ENCODE results near the gene PDE8B.
"Not testable (repeated sequence)": the region's sequence is repeated elsewhere in the genome, so short reads cannot be mapped to it uniquely, and the experiment has no call there.

The PDE8B gene

DNA sequence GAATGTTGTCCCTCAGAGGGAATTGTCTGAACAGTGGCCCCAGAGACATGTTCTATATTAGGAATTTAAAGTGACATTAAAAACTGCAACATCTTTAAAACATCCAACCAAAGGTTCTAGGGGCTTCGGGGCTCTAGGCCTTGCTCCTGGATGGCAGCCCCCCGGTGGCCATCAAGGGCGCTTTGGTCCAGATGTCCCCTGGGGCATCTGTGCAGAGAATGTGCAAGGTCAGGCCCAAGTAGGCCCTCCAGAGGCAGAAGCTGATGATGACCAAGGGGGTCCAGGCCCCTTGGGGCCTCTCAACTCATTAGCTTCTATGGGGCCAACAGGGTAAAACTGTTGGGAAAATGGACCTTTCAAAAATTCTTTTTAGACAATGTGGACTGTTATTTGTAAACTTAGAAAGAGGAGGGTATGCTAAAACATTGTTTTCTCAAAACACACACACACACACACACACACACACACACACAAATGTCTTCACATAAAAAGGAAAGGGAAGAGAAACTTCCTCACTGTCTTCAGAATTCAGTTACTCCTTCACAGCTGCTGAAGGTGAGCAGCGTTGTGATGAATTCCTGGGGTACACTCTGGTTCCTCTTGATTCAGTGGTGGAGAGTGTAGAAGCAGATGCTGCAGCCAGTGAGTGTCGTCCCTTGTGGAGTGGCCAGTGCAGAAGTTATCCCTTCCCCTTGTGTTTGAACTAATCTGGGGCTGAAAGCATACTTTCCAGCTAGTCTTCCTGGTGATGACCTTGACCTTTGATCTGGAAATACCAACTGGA, 156.4 kb downstream of the PDE8B start:
- DNase-seq (ENCODE audit: low read depth in 2 of 2), result no peak

DNA sequence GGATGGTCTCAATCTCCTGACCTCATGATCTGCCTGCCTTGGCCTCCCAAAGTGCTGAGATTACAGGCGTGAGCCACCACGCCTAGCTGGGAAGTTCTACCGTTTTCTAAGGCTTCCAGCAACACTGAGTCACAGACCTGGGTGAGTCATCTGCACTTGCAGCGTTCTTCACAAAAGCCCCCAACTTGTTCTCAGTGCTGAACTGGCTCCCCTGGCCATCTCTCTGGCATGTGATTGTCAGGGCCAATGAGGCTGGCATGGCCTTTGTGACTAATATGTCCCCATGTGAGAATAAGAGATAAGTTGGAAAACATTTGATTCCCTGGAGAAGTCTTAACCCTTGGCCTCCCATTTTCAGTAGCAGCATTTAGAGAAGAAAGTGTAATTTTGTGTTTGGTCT, 157.3 kb downstream of the PDE8B start:
- no peak for DNase-seq (ENCODE audit: low read depth in 2 of 2)

DNA sequence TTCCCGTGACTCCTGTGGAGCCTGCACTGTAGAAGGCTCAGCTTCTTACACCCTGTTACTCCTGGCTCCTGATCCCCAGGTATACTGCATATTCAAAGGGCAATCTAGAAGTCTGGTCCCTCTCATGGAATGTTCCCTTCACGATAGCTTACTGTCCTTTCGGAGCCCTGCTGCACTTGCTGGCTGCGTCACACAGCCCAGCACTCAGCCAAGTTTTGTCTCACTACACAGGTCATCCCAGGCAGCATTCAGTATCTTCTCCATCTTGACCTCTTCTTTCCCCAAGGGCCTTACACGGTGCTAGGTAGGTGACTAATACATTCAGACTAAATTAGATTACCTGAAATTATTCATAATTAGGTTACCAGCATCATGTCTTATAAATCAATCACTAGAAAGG, 157.9 kb downstream of the PDE8B start:
- DNase-seq (ENCODE audit: low read depth in 2 of 2), result no peak

DNA sequence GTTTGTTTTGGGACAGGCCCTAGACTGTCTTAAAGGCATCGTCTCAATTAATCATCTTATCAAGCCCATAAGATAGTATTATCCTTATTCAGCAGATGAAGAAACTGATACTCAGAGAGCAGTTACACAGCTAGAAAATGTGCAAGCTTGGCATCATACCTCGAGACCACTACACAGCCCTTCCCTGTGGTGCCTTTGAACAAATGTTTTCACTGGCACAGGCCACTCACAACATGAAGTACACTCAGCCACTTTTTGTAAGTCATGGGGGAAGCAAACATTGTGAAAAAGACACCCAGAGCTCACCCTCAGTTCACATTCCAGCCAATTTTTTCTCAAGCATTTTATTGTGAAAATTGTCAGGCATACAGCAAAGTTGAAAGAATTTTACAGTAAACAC, 159.1 kb downstream of the PDE8B start:
- DNase-seq (ENCODE audit: low read depth in 2 of 2), result no peak

DNA sequence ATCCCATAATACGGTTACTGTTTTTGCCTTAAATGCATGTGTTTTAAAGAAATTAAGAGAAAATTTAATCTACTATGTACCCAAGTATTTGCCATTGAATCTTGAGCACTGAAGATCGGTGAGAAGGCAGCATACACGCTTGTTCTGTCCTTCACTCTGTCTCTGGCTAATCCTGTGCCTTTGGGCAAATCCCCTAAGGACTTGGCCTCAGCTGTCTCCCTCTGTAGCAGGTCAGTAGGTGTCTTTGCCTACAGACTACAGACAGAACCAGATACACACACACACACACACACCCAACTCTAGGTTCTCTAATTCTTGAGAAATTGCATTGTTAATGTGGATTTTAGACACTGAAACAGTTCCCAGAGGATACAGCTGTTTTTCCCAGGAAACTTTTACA, 164.2 kb downstream of the PDE8B start:
- DNase-seq (ENCODE audit: low read depth in 2 of 2), result no peak

DNA sequence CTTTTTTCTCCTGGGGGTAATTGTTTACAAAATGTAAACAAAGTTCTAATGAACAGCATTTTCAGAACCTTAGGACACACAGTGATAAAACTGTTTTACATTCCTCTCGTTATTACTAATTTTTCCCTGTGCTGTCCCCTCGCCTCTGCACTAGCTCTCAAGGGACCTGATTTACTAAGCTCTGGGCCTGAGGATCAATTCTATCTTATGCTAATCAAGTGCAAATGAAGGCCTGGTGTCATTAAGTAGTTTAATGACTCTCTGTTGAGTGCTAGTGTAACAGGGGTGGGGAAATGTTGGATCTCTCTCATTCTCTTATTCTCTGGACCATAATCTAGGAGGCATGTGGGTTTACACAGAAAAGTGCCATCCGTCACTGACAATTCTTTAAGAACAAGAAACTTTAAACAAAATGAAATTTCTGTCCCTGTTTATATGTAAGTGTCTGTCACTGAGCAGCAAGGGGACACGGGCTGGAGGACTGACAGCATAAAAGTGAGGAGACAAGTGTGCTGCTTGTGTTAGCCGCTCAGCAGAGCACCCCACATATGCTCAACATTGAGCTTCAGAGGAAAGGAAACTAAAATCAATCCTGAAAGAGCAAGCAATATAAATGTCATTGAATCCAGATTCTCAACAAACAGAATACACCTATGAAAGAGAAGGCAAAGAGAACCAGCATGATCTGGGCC, 166.3 kb downstream of the PDE8B start:
- DNase-seq (ENCODE audit: low read depth in 2 of 2), result no peak

DNA sequence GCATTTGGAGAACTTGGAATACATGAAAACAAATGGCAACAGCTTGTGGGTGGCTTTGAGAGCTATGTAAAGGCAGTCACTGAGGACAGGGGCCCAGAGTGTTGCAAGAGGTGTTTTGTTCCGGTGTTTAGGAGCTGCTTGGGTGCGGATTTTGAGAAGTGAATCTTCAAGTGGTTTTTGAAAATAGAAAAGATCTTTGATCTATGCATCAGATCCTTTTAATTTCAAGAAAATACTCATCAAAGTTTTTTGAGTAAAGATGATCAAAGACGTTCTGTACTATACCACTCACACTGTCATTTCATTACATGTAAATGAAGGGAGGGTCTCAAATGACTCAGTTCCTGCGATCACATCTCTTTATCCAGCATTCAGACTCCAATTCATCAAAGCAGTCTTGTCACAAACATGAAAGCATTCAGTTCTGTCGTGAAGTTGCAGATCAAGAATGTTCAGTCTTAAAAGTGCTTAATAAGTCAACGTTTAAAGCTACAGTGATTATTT, 169.1 kb downstream of the PDE8B start:
- peak; percentile 35 to 41 for DNase-seq (ENCODE audit: low read depth in 2 of 2)

DNA sequence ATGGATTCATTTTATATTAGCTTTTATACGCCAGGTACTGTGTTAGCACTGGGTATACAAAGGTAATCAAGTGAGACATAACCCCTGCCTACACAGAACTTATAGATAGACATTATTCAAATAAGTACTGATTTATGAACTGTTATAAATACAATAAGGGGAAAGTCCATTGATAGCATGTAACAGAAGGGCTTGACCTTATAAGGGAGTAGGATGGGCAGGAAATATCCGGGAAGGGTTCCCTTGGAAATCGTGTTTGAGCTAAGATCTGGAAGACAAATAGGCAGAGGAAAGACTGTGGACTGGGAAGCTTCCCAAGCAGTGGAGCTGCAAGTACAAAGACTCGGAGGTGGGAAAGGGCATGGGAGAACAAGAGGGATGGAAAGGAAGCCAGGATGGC, 170.2 kb downstream of the PDE8B start:
- DNase-seq (ENCODE audit: low read depth in 2 of 2), result no peak

DNA sequence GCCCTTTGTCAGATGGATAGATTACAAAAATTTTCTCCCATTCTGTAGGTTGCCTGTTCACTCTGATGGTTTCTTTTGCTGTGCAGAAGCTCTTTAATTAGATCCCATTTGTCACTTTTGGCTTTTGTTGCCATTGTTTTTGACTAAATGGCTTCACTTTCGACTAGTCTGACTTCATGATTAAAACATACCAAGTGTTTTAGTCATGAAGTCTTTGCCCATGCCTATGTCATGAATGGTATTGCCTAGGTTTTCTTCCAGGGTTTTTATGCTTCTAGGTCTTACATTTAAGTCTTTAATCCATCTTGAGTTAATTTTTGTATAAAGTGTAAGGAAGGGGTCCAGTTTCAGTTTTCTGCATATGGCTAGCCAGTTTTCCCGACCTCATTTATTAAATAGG, 172.9 kb downstream of the PDE8B start:
- DNase-seq (ENCODE audit: low read depth in 2 of 2), result not testable (repeated sequence)

DNA sequence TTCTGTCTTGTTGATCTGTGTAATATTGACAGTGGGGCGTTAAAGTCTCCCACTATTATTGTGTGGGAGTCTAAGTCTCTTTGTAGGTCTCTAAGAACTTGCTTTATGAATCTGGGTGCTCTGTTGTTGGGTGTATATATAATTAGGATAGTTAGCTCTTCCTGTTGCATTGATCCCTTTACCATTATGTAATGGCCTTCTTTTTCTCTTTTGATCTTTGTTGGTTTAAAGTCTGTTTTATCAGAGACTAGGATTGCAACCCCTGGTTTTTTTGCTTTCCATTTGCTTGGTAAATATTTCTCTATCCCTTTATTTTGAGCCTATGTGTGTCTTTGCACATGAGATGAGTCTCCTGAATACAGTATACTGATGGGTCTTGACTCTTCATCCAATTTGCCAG, 175.9 kb downstream of the PDE8B start:
- not testable (repeated sequence) for DNase-seq (ENCODE audit: low read depth in 2 of 2)

DNA sequence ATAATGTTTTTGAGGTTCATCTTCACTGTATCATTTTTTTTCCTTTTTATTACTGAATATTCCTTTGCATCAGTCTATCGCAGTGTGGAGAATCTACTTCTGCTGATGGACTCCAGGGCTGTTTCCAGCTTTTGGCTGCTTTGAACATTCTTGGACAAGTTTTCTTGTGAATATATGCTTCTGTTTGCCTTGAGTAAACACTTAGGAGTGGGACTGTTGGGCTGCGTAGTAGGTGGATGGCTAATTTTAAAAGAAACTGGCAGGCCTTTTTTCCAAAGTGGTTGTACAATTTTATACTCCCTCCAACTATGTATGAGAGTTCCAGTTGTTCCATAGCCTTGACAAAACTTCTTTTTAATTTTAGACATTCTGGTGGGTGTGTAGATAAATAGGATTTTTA, 179.3 kb downstream of the PDE8B start:
- DNase-seq (ENCODE audit: low read depth in 2 of 2), result no peak

DNA sequence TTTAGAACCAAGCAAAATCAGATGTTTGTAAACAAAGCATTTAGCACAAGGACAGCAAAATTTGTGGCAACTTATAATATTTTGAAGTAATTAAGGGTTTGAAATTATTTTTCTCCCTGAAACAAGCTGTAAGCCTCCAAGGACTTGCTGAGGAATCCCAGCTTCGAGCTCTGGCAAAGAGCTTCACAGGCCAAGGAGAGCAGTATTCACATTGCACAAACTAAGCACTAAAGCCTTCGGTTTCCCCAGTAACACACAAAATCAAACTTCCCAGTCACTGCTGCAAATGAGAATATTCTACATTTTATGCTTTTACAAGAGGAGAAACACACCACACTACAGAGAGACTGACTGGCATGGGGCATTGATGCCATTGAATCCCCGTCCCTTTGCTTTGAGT, 179.7 kb downstream of the PDE8B start:
- DNase-seq (ENCODE audit: low read depth in 2 of 2), result no peak

DNA sequence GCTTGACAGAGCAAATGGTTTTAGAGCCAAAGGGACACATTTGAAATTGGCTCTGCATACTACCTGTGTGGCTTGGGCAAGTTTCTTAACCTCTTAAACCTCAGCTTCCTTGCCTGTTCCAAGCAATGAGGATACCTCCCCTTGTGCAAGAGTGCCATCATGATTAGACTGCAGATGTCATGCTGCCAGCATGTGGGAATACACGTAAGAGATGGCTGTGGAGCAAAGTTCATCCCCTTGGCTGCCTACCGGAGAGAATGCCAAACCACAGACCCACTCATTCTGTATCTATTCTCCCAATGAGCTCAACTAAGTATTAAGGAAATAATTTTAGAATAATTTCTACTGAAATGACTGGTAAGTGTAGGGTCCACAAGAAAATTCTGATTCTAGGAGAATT, 180.3 kb downstream of the PDE8B start:
- no peak for DNase-seq (ENCODE audit: low read depth in 2 of 2)

DNA sequence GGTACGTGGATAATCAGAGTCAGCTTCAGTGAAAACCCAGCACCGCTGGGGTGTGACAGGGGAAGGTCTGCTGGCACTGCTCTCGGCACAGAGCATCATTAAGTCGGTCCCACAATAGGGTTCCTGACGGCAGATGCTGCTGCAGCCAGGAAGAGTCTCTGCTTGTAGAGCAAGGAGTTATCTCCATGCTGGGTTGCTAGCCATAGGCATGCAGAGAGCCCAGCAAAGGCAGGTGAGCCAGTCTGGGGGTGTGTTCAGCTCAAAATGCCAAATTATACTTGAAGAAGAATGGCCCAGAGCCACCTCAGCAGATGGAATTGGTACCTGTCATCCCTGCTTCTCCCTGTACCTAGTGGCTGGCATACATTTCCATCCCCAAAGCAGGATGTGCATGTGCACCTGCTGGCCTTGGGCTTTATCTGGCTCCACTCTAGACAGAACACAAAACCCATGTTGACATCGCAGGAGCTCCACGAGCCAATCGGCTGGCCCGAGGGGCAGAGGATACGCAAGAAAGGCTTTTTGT, 180.8 kb downstream of the PDE8B start:
- DNase-seq (ENCODE audit: low read depth in 2 of 2), result no peak

DNA sequence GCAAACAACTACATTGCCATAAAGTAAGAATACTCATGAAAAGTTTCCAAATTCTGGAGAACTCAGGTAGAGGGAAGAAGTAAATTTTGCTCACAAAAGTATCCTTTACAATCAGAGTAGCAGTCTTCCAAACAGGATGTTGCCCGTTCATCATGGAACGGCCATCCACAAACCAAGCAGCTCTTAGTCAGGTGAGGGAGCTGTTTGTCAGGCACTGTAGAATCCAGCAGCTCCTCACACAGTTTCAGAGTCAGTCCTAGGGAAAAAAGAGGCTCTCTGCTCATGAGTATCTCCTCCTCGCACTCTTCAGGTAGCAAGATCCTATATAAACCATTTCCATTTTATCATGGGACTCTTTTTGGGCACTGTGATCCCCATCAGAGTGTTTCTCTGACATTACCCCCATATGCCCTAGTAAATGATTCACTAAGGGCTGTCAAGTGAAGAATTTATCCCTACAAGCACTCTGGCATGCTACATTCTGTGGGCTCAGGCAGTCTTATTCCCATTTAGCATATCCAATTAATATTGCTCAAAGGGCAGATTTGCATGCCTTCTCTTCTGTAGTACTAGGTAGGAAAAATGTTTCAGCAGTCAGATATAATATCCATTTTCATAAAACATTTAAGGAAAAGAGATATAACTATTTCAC, 183.7 kb downstream of the PDE8B start:
- DNase-seq (ENCODE audit: low read depth in 2 of 2), result no peak

DNA sequence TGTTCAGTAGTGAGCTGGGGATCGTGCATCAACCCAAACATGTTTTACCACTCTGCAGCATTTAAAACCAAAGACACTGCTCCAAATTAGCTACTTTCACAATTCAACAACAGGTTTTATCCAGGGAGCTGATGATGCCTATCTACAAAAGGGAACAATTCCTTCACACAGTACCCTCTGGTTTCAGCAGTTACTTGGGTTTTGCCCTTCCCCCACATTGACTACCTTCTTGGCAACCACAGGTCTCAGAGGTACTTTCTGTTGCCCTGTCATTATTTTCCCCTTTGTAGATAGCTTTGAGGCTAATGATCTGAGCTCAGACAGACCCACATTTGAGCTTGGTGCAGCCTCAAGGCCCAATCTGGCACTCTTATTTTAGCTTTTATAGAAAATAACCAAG, 185.5 kb downstream of the PDE8B start:
- DNase-seq (ENCODE audit: low read depth in 2 of 2), result no peak

DNA sequence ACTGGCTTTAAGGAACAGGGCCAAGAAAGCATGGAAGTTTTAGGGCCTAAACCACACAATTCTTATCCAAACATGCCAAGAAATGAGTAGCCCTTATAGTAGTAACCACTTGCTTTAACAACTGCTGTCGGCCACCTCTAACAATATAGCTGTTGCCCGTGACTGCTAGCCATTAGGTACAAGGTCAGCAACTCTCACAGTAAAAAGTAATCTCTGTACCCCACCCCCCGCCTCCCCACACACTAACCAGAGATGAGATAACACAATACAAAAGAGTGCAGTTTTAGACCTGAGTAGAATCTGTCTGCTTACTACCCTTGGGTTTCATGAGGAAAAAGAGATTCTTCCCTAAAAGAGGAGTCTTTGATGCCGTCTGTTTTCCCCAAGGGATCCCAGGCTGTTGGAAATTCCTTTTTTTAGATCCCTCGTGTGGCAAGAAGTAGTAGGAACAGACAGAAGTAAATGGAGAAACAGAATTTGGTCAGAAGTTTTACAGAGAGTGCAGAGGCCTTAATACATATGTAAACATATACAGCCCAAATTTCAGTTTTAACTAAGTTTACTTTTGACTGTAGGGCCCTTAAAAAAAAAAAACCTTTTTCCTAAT, 187.3 kb downstream of the PDE8B start:
- no peak for DNase-seq (ENCODE audit: low read depth in 2 of 2)

DNA sequence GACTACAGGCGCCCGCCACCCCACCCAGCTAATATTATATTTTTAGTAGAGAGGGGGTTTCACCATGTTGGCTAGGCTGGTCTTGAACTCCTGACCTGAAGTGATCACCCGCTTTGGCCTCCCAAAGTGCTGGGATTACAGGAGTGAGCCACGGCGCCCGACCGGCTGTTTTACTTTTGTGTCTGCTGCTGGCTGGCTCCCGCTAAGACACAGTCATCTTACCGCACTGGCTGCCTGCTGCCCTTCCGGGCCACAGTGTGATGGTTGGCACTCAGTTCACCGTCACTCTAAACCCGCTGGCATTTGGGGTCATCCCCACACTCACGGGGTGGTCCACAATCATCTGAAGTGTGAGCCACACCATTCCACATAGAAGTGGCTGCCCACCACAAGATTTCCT, 188.0 kb downstream of the PDE8B start:
- DNase-seq (ENCODE audit: low read depth in 2 of 2), result no peak

DNA sequence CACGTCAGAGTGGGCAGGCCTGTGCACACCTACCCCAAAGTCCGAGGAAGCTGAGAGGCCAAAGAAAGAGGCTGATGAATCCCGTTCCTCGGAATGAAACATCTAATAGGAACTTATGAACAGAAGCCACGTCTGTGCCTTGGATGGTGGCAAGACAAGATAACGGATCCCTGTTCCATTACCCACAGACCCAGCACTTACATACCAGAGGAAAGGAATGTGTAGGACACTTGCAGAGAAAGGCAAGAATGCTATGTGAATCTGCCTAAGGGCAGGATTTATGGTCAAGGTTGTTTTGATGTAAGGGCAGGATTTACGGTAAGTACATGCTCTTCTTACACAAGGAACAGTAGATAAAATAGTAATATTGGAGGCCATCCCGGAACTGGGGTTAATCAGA, 188.4 kb downstream of the PDE8B start:
- no peak for DNase-seq (ENCODE audit: low read depth in 2 of 2)

DNA sequence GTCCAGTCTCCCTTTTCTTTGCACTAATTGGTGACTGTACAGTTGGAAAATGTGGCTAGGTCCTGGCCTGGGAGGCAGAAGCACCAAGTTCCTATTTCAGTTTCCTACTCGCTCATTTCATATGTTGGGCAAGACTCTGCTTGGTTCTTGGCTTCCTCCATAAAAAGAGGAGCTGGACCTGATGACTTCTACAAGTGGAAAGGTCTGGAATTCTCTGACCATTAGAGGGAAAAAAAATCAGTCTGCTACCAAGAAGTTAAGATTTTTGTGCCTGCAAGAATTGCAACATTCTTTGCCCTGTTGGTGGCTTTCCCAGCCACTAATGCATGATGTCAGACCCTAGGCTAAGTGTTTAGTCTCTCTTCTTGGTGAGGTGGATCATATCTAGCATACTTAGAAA, 190.2 kb downstream of the PDE8B start:
- no peak for DNase-seq (ENCODE audit: low read depth in 2 of 2)

DNA sequence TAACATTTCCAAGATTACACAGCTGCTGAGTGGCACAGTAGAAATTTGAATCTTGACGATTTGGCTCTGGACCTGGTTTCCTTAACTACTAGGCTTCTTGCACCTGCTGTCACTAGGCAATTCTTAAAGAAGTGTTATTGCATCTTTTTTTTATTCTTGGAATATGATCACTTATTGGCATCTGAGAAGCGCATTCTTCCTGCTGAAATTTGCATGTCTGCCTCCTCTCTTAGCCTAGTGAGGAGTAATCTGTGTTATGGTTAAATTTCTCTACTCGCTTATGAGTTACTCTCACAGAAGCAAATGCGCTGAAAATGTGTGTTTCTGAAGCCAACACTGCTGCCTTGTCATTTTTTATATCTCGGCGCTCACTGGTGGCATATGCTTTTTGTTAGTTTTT, 192.3 kb downstream of the PDE8B start:
- DNase-seq (ENCODE audit: low read depth in 2 of 2), result no peak

DNA sequence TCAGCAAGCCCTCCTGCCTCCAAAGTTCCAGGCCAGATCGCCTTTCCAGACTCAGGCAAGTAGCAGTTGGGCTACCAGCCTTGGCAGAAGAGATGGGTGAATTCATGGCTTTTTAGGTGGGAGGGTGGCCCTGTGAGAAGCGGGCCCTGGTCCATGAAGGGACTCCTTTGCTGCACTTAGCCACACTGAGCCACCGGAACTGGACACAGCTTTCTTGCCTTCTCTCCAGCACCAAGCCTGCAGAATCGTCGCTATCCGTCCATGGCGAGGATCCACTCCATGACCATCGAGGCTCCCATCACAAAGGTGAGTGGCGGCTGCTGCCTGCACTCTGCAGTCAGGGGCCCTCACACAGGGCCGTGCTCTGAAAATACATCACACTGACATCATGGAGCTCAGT, 196.7 kb downstream of the PDE8B start:
- no peak for DNase-seq (ENCODE audit: low read depth in 2 of 2)
